ENCODE data around the gene CIAO3.

CIAO3 gene

GRCh38 chr16:726188-726437 is 14.7 kb downstream of the CIAO3 start:
- FAIRE-seq: no peak

GRCh38 chr16:725463-726187 is 15.2 kb downstream of the CIAO3 start:
- DNase-seq (ENCODE audit: extremely low spot score, insufficient read length, low read depth) (no peak), FAIRE-seq (no peak)

More at GRCh38 chr16:726188-726437, 14.7 kb downstream of the CIAO3 start:
- no peak for DNase-seq (ENCODE audit: extremely low spot score, insufficient read length, low read depth)

GRCh38 chr16:725041-725376 is 15.8 kb downstream of the CIAO3 start:
- DNase-seq (ENCODE audit: extremely low spot score, insufficient read length, low read depth) (no peak), FAIRE-seq (no peak)

- DNase-seq (ENCODE audit: extremely low spot score, insufficient read length, low read depth) (no peak), FAIRE-seq (no peak)
These were observed 16.4 kb downstream of the CIAO3 start for GRCh38 chr16:724188-725040.

GRCh38 chr16:723695-724094 is 17.1 kb downstream of the CIAO3 start:
- DNase-seq (ENCODE audit: extremely low spot score, insufficient read length, low read depth): no peak
- no peak for FAIRE-seq

- DNase-seq (ENCODE audit: extremely low spot score, insufficient read length, low read depth) (no peak), FAIRE-seq (no peak)
These were observed 17.8 kb downstream of the CIAO3 start for GRCh38 chr16:722835-723633.

GRCh38 chr16:721765-722540 is 18.8 kb downstream of the CIAO3 start:
- FAIRE-seq (no peak), DNase-seq (ENCODE audit: extremely low spot score, insufficient read length, low read depth) (no peak)

GRCh38 chr16:720990-721764 is 19.6 kb downstream of the CIAO3 start, which contains the start of gene ANTKMT:
Gene ANTKMT (plus strand): TSS chr16:721146. CDS start chr16:721275, 129 bp downstream.
- peak; percentile 86 for FAIRE-seq
- DNase-seq (ENCODE audit: extremely low spot score, insufficient read length, low read depth): peak; percentile 85

GRCh38 chr16:720447-720989 is 20.3 kb downstream of the CIAO3 start:
- peak; percentile 86 for FAIRE-seq
- no peak for DNase-seq (ENCODE audit: extremely low spot score, insufficient read length, low read depth)

GRCh38 chr16:719815-720446 is 20.9 kb downstream of the CIAO3 start:
- DNase-seq (ENCODE audit: extremely low spot score, insufficient read length, low read depth) (no peak), FAIRE-seq (peak; percentile 51)

GRCh38 chr16:718922-719321 is 21.9 kb downstream of the CIAO3 start:
- DNase-seq (ENCODE audit: extremely low spot score, insufficient read length, low read depth): no peak
- no peak for FAIRE-seq

- FAIRE-seq (no peak), DNase-seq (ENCODE audit: extremely low spot score, insufficient read length, low read depth) (no peak)
These were observed 22.4 kb downstream of the CIAO3 start for GRCh38 chr16:718389-718788.

- no peak for FAIRE-seq
- DNase-seq (ENCODE audit: extremely low spot score, insufficient read length, low read depth): no peak
These were observed 23.1 kb downstream of the CIAO3 start for GRCh38 chr16:717450-718245.

- FAIRE-seq (no peak), DNase-seq (ENCODE audit: extremely low spot score, insufficient read length, low read depth) (no peak)
These were observed 23.9 kb downstream of the CIAO3 start for GRCh38 chr16:716768-717325.

- FAIRE-seq (no peak), DNase-seq (ENCODE audit: extremely low spot score, insufficient read length, low read depth) (no peak)
These were observed 24.6 kb downstream of the CIAO3 start for GRCh38 chr16:716200-716568.

GRCh38 chr16:715477-716199 is 25.2 kb downstream of the CIAO3 start:
- no peak for DNase-seq (ENCODE audit: extremely low spot score, insufficient read length, low read depth)
- FAIRE-seq: no peak

Measured in GM18507 (cell line).